H54 (cell line): Measurements from ENCODE around the gene DDX56.
"Not testable (repeated sequence)": the region's sequence is repeated elsewhere in the genome, so short reads cannot be mapped to it uniquely, and the experiment has no call there.

ENCODE experiments used
- DNase-seq: peaks from one replicate; pipeline ENCODE4 v3.0.0; 2011; ENCODE audit warnings: low spot score, mixed read lengths; ENCODE audit not compliant: insufficient read length
- FAIRE-seq: peaks from 3 replicates; lab custom pipeline; 2011; peaks lifted over from hg19 to GRCh38; lab: Jason Lieb, UNC
- POLR2A ChIP-seq: IDR thresholded peaks from 2 replicates; pipeline ENCODE4 v1.6.1; 2011; ENCODE audit warnings: low read depth, mild to moderate bottlenecking, low read length

The DDX56 gene

GRCh38 chr7:44580945-44581878 is 7.5 kb upstream of the DDX56 start:
- DNase-seq (no peak), FAIRE-seq (no peak)
- peak; percentile 32; the same call in 1 of the 2 replicates for TF ChIP-seq POLR2A

GRCh38 chr7:44576228-44576627 is 2.5 kb upstream of the DDX56 start:
- DNase-seq (no peak), FAIRE-seq (no peak)

DNA sequence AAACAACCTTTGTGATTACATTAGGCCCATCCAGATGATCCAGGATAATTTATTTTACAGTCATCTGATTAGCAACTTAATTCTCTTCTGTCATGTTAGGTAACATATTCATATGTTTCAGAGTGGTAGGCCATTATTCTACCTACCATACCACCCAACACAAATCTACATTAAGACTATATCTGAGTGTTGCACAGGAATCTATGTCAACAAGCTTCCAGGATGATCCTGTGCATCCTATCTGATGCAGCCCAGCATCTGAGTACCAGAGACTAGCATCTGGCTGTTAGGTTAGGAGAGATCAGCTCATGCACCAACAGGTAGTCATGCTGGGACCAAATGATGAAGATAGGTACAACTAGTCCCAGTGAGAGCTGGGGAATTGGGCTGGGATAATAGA is 1.3 kb upstream of the DDX56 start:
- DNase-seq, result no peak
- TF ChIP-seq POLR2A, result no peak
- FAIRE-seq, result no peak

More at GRCh38 chr7:44576228-44576627, 2.5 kb upstream of the DDX56 start:
- no peak for TF ChIP-seq POLR2A

GRCh38 chr7:44574287-44574872 is 672 bp upstream of the DDX56 start:
- no peak for TF ChIP-seq POLR2A
- DNase-seq, result no peak
- FAIRE-seq, result no peak

- FAIRE-seq (no peak), DNase-seq (no peak)
- TF ChIP-seq POLR2A, result no peak
Measured at GRCh38 chr7:44572771-44573170, 937 bp downstream of the DDX56 start.

- no peak for FAIRE-seq
- TF ChIP-seq POLR2A, result no peak
Measured at GRCh38 chr7:44569959-44570358, 3.7 kb downstream of the DDX56 start.

DNA sequence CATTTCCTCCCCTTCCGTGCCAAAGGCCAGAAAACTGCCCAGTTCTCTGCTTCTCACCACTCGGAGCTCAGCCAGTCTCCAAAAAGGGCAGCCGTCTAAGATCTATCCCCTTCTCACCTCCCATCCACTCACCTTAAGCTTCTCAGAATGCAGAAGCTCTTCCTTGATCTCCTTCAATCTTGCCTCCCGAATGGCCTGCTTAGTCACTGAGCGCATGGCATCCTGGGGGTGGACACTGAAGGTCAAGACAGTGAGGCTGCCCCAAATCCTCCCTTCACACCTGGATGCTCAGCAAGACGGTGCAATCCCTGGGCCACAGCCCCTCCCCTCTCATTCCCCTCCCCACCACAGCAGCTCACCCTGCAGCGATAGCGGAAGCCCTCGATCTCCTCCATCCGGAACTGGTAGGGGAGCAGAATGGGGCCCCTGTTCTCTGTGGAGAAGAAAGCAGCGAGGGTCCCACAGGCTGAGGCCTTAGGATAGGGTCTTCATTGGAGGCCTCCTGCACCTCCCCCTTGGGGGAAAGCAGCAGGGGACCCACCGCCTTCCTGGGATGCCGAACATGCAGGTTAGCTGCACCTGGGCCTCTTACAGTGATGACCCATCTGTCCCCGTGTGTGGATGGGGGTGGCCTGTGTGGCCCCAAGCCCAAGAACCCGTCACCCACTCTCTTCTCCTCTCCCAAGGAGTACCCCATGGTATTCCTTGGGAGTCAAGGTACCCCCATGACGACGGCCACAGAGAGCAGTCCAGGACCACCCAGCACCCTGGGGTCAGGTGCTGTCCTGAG is 4.7 kb downstream of the DDX56 start:
- DNase-seq (no peak), FAIRE-seq (no peak)
- no peak for TF ChIP-seq POLR2A

More at GRCh38 chr7:44569959-44570358, 3.7 kb downstream of the DDX56 start:
- DNase-seq, result no peak

DNA sequence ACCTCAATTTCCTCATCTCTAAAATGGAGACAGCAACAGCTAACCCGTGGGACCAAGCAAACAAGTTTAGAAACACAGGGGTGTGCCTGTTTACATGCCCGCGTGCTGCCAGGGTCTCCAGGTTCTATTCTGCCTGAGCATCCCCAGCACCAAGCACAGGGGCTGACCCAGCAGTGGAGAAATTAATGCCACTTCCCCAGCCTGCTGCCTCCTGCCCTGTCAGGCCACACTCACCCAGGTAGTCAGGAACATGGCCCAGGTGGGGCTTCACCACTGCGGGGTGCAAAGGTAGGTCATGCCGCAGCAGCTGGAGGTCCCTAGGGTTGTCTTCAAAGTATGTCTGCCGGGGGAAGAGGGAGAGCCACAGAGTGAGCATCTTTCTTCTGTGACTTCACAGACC is 5.8 kb downstream of the DDX56 start:
- no peak for TF ChIP-seq POLR2A
- DNase-seq (no peak), FAIRE-seq (no peak)

GRCh38 chr7:44566680-44567079 is 7.0 kb downstream of the DDX56 start:
- DNase-seq, result no peak
- TF ChIP-seq POLR2A, result no peak
- no peak for FAIRE-seq

- DNase-seq, result no peak
- TF ChIP-seq POLR2A, result no peak
- FAIRE-seq, result no peak
Measured at GRCh38 chr7:44565795-44566559, 7.7 kb downstream of the DDX56 start.

DNA sequence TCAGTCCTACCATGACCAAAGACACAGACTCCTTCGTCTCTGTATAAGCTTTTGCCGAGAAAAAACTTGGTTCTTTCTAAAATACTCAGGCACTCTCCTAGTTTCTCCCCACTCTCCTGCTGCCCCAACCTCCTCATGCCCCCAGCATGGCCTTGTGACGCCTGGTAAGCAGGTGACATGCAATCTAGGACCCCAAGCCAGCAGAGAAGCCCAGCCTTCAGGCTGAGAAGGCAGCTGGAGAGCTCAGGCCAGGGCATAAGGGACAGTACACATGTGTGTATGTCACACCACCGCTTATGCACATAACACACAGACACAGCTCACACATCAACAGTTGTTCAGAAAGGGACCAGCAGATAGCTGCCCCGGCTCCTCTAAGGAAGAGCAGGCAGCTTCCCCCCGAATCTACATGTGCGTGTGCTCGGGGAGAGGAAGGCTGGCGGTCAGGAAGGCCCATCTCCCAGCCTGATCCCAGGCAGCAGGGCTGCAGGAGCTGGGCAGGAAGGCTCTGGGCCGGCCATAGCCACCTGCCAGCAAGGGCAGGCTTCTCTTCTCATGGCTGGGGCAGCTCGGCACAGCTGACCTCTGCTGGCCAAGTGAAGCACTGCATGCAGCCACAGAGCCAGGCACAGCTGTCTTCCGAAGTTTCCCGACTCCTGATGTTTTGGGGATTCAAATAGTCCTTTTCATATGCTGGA is 8.5 kb downstream of the DDX56 start:
- FAIRE-seq (no peak), DNase-seq (peak; percentile 76)
- TF ChIP-seq POLR2A, result no peak

DNA sequence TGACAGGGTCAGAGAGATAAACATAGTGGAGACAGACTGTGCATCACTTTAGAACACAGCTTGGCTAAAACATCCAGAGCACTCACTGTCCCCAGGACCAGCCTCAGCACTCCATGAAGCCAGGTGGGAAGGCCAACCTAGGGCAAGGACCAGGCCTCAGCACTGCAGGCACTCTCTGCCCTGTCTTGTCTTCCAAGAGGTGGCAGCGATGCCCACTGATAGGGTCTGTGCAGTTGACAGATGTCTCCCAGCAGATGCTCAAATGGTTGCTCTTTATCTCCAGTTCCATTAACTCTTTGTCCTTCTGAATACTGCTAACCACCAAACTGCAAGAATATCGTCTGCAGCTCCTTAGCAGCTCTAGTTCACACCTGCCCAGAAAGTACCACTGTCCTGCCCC is 9.1 kb downstream of the DDX56 start:
- DNase-seq, result no peak
- no peak for TF ChIP-seq POLR2A
- no peak for FAIRE-seq

- DNase-seq, result no peak
- no peak for FAIRE-seq
- no peak for TF ChIP-seq POLR2A
Measured at GRCh38 chr7:44563171-44563679, 10.5 kb downstream of the DDX56 start.

DNA sequence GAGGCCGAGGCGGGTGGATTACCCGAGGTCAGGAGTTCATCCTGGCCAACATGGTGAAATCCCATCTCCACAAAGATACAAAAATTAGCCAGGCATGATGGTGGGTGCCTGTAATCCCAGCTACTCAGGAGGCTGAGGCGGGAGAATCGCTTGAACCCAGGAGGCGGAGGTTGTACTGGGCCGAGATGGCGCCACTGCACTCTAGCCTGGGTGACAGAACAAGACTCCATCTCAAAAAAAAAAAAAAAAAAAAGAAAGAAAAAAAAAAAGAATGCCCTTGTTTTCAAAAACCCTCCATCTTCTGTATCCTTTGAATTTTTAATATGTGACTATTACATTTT is 11.1 kb downstream of the DDX56 start:
- FAIRE-seq, DNase-seq: not testable (repeated sequence)
